ENCODE data around the gene ATP5F1D. TPM values are rescaled to one million over a fixed set of nuclear protein-coding genes. Genes with fewer than 3 reads are reported as not detected.

ATP5F1D gene
- total RNA-seq, 1 donor from 2014 or later = 116 TPM

GRCh38 chr19:1237754-1238368 is 3.7 kb upstream of the ATP5F1D start, which contains the start of gene CBARP:
CBARP (minus strand) TSS chr19:1238005; CDS start chr19:1236100, 1,905 bp downstream.
- intact Hi-C loops (cut with DNase I) = no loop called here
- ATAC-seq (no peak), DNase-seq (no peak)
- H3K27ac ChIP-seq = no peak within 1 kb of the TSS
- no peaks in the 10 kb centered on the region for H3K9me3 ChIP-seq
- H3K4me3 ChIP-seq = peak within 1 kb of the TSS; percentile 54
- H3K27me3 ChIP-seq (ENCODE audit: low read depth) = peaks cover 9% of the 10 kb centered on the region
- no peak for TF ChIP-seq CTCF (IDR thresholded peaks at IDR 0.05)
- H3K4me1 ChIP-seq = peaks cover 44% of the 10 kb centered on the region
- no peaks in the 10 kb centered on the region for H3K36me3 ChIP-seq

DNA sequence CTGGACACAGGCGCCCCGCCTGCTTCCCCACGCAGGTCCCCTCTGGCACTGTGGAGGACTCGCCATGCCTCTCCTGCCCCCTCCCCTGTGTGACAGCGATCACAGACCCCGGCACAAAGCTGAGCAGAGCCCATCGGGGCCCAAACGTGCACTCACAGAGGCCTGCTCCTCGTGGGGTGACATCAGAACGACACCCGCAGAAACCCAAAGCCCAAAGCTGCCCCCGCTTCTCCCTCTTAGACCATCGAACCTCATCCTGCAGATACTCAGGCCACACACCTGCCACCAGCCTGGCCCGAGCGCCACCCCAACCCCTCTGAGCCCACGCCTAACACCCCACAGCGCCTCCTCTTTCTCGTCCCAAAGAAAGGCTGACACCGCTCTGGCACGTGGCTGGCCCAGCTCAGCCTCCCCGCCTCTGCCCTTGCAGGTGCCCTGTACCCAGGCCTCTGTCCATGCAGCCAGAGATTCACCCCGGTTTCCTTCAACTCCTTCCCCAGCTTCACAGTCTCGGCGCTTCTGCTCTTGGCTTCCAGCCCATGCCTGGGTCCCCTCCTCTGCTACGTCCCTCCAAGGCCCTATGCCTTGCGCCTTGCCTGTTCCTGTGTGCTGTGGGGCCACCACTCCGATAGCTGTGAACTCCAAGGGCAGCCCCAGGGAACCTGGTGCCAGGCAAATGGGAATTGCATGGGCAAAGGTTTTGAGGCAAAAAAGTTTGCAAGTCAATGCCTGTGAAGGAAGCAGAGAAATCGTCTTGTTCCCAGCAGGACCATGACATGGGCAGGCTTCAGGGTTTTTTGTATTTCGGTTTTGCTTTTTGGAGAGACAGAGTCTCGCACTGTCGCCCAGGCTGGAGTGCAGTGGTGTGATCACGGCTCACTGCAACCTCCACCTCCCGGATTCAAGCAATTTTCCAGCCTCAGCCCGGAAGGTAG is 2.9 kb upstream of the ATP5F1D start:
- no peaks in the 10 kb centered on the region for H3K36me3 ChIP-seq
- ATAC-seq (no peak), DNase-seq (no peak)
- peak overlapping the region; percentile 37 for H3K4me3 ChIP-seq
- no peak overlapping the region for H3K27ac ChIP-seq
- peaks cover 44% of the 10 kb centered on the region for H3K4me1 ChIP-seq
- H3K27me3 ChIP-seq (ENCODE audit: low read depth) = peaks cover 9% of the 10 kb centered on the region
- TF ChIP-seq CTCF (IDR thresholded peaks at IDR 0.05) = no peak
- intact Hi-C loops (cut with DNase I) = no loop called here
- no peaks in the 10 kb centered on the region for H3K9me3 ChIP-seq

DNA sequence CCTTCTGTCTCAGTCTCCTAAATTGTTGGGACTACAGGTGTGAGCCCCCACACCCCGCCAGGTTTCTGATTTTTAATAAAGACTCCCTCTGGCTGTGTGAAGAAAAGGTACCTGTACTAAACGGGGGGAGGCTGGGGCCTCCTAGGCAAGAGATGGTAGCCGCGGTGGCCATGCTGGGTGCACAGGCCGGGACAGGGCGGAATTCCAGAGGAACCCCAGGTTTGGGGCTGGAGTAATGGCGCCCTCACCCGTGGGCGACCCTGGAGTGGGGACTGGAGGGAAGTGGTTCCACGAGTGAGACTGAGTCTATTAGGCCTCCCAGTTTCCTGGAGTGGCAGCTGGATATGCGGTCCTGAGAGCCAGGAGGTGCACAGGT is 2.1 kb upstream of the ATP5F1D start:
- Histone ChIP-seq H3K9me3 (no peaks in the 10 kb centered on the region), H3K27ac (peak overlapping the region; percentile 65), H3K4me3 (no peak overlapping the region), H3K4me1 (peaks cover 49% of the 10 kb centered on the region), H3K27me3 (ENCODE audit: low read depth) (peaks cover 9% of the 10 kb centered on the region), H3K36me3 (peaks cover 4% of the 10 kb centered on the region)
- DNase-seq (no peak), ATAC-seq (no peak)
- intact Hi-C loops (cut with DNase I) = no loop called here
- no peak for TF ChIP-seq CTCF (IDR thresholded peaks at IDR 0.05)

GRCh38 chr19:1239796-1240737 is 1.5 kb upstream of the ATP5F1D start:
- peak; percentile 91 for TF ChIP-seq CTCF (IDR thresholded peaks at IDR 0.05)
- Histone ChIP-seq H3K36me3 (peaks cover 4% of the 10 kb centered on the region), H3K27me3 (ENCODE audit: low read depth) (peaks cover 9% of the 10 kb centered on the region), H3K4me3 (peak overlapping the region; percentile 80), H3K27ac (peak overlapping the region; percentile 65), H3K9me3 (no peaks in the 10 kb centered on the region), H3K4me1 (peaks cover 56% of the 10 kb centered on the region)
- peak; percentile 60 to 77 for ATAC-seq
- intact Hi-C loops (cut with DNase I) = no loop called here
- DNase-seq = peak; percentile 89

GRCh38 chr19:1240925-1241324 is 626 bp upstream of the ATP5F1D start:
- Histone ChIP-seq H3K4me3 (peak overlapping the region; percentile 80), H3K27ac (peak overlapping the region; percentile 91)
- DNase-seq = no peak

More at GRCh38 chr19:1240925-1241324, 626 bp upstream of the ATP5F1D start:
- Histone ChIP-seq H3K36me3 (peaks cover 4% of the 10 kb centered on the region), H3K9me3 (no peaks in the 10 kb centered on the region), H3K4me1 (peaks cover 64% of the 10 kb centered on the region), H3K27me3 (ENCODE audit: low read depth) (peaks cover 9% of the 10 kb centered on the region)
- intact Hi-C loops (cut with DNase I) = no loop called here
- TF ChIP-seq CTCF (IDR thresholded peaks at IDR 0.05) = no peak
- ATAC-seq = no peak

All from lower lobe of right lung (tissue), 2 donors.